ENCODE results near the gene USH2A.
"Not testable (repeated sequence)": the region's sequence is repeated elsewhere in the genome, so short reads cannot be mapped to it uniquely, and the experiment has no call there.

- not testable (repeated sequence) for TF ChIP-seq POLR2A (IDR thresholded peaks at IDR 0.05; ENCODE audit: low read length); GATA1 (IDR thresholded peaks at IDR 0.05; ENCODE audit: low read depth, low read length)
Observed at GRCh38 chr1:216145451-216146018, 277.7 kb downstream of the USH2A start.
